Activated CD4-positive, alpha-beta T cell treated with anti-CD3 and anti-CD28 coated beads, Interleukin-2, amount 50 U/mL, for 24 hours (primary cell): ENCODE results near the gene INTS3.

ENCODE experiments used
- DNase-seq, 2 donors: peaks; one replicate each; pipeline ENCODE4 v3.0.0-alpha.2; 2020; ENCODE audit warnings: low read depth in 1 of 2, low spot score in 1 of 2

The INTS3 gene, protein sequence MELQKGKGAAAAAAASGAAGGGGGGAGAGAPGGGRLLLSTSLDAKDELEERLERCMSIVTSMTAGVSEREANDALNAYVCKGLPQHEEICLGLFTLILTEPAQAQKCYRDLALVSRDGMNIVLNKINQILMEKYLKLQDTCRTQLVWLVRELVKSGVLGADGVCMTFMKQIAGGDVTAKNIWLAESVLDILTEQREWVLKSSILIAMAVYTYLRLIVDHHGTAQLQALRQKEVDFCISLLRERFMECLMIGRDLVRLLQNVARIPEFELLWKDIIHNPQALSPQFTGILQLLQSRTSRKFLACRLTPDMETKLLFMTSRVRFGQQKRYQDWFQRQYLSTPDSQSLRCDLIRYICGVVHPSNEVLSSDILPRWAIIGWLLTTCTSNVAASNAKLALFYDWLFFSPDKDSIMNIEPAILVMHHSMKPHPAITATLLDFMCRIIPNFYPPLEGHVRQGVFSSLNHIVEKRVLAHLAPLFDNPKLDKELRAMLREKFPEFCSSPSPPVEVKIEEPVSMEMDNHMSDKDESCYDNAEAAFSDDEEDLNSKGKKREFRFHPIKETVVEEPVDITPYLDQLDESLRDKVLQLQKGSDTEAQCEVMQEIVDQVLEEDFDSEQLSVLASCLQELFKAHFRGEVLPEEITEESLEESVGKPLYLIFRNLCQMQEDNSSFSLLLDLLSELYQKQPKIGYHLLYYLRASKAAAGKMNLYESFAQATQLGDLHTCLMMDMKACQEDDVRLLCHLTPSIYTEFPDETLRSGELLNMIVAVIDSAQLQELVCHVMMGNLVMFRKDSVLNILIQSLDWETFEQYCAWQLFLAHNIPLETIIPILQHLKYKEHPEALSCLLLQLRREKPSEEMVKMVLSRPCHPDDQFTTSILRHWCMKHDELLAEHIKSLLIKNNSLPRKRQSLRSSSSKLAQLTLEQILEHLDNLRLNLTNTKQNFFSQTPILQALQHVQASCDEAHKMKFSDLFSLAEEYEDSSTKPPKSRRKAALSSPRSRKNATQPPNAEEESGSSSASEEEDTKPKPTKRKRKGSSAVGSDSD

DNA sequence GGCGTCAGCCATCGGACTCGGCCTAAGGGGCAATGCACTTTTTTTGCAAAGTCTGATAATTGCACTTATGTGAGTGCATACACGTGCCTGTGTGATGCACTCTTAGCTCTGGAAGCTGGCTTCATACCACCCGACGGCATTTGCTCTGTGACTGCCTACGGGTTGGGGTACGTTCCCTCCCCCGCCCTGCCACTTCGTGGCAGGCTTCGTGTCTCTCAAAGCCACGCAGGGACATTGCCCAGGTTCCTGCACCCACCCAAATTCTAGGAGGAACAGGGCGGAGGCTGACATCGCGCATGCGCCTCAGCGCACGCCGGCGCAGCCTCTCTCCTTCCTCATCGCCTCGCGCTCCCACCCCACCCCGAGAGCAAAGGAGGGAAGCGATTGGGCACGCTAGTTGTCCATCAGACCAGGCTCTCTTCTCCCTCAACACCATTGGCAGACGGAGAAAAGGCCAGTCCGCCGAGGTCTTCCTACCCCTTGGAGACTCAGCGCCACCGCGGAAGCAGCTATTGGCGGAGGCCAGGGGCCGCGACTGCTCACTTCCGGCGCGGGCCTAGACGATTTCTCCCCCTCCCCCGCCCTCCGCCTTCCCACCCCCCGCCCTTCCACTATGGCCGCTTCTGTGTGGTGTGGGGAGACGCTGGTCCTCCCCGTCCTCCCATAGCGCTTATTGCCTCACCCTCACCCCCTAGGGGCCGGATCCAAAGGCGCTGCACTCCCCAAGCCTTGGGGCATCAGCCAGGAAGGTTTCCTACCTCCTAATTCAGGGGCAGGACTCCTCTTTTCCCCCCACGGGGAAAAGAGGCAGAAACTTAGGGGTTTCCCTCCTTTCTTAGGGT, at the start of gene INTS3:
Gene INTS3 (plus strand): TSS at position 588 of the 842 bp plus-strand sequence. CDS start 585 bp downstream, outside the sequence.
- DNase-seq: peak; percentile 93 to 99

DNA sequence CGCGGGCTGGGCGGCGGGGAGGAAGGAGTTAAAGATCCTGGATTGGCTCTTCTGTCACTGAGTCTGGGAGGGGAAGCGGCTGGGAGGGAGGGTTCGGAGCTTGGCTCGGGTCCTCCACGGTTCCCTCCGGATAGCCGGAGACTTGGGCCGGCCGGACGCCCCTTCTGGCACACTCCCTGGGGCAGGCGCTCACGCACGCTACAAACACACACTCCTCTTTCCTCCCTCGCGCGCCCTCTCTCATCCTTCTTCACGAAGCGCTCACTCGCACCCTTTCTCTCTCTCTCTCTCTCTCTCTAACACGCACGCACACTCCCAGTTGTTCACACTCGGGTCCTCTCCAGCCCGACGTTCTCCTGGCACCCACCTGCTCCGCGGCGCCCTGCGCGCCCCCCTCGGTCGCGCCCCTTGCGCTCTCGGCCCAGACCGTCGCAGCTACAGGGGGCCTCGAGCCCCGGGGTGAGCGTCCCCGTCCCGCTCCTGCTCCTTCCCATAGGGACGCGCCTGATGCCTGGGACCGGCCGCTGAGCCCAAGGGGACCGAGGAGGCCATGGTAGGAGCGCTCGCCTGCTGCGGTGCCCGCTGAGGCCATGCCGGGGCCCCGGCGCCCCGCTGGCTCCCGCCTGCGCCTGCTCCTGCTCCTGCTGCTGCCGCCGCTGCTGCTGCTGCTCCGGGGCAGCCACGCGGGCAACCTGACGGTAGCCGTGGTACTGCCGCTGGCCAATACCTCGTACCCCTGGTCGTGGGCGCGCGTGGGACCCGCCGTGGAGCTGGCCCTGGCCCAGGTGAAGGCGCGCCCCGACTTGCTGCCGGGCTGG, 49.1 kb upstream of the INTS3 start, which contains the start of gene NPR1:
Gene NPR1 (plus strand): TSS at position 170 of the 818 bp plus-strand sequence. CDS start 421 bp downstream, at position 591.
- DNase-seq: no peak

DNA sequence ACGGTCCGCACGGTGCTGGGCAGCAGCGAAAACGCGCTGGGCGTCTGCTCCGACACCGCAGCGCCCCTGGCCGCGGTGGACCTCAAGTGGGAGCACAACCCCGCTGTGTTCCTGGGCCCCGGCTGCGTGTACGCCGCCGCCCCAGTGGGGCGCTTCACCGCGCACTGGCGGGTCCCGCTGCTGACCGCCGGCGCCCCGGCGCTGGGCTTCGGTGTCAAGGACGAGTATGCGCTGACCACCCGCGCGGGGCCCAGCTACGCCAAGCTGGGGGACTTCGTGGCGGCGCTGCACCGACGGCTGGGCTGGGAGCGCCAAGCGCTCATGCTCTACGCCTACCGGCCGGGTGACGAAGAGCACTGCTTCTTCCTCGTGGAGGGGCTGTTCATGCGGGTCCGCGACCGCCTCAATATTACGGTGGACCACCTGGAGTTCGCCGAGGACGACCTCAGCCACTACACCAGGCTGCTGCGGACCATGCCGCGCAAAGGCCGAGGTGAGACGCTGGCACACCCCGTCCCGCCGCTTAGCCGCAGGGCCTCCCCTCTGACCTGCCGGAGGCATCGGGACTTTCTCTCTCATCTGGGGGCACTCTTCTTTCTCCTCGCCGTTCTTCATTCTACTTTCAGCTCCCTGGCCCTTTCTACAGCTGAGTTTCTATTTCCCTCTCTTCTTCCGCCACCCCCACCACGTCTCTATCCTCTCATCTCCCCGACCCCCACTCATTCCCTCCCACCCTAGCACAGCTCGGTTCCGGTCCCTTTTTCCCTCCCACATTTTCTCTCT, 48.3 kb upstream of the INTS3 start:
- no peak for DNase-seq

DNA sequence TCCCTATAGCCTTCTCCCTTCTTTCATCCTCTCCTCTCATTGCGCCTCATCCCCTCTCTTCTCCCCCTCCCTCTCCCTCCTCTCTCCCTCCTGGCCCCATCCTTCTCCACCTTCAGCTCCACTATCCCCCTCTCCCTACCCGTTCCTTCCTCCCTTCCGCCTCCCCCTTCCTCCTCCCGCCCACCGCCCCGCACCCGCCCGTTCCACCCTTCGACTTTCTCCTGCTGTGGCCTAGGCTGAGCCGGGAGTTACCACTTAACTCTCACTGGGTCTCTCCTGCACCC, 47.8 kb upstream of the INTS3 start:
- DNase-seq: no peak

DNA sequence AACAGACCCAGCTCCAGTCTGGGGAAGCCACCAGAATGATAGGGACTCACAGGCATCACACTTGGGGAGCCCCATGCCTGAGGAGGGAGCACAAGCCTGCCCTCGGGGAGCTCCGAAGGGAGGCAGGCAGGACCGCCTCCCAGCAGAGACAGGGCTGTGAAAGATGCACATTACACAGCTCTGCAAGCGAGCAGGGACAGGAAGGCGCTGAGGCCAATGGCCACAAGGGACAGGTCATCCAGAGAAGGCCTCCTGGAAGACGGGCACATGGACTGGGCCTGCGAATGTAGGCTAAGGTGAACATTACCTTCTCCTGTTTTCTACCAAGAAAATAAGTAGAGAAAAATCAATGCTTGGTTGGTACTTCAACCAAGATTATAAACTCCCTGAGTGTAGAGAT, 45.1 kb upstream of the INTS3 start:
- DNase-seq: no peak

DNA sequence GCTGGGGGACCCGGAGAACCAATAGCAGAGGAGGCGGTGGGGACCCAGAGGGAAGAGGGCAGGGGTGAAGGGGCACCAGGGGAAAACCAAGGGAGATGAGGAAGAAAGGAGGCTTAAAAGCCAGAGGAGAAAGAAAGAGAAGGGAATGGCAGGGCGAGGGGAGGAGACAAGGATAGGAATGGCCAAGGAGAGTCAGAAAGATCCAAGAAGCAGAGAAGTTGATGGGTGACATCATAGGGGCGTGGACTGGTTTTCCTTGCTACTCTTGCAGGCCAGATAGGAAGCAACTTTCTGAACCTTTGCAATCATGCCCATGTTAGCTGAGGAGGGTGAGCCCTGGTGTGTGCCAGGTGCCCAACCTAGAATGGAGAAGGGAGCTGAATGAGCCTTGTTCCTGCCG, 44.0 kb upstream of the INTS3 start:
- DNase-seq: no peak

DNA sequence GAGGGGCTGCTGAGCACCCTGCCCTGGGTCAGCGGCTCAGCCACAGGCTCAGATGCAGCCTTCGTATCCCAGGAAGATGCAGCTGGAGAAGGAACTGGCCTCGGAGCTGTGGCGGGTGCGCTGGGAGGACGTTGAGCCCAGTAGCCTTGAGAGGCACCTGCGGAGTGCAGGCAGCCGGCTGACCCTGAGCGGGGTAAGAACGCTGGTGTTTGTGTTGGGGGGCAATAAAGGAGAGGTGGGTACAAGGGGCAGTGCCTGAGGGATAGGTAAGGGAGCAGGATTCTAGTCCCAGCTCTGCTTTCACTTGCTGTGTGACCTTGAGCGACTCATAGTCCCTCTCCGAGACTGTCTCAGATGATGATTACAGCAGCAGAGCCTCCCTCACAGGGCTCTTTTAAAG, 43.0 kb upstream of the INTS3 start:
- no peak for DNase-seq

DNA sequence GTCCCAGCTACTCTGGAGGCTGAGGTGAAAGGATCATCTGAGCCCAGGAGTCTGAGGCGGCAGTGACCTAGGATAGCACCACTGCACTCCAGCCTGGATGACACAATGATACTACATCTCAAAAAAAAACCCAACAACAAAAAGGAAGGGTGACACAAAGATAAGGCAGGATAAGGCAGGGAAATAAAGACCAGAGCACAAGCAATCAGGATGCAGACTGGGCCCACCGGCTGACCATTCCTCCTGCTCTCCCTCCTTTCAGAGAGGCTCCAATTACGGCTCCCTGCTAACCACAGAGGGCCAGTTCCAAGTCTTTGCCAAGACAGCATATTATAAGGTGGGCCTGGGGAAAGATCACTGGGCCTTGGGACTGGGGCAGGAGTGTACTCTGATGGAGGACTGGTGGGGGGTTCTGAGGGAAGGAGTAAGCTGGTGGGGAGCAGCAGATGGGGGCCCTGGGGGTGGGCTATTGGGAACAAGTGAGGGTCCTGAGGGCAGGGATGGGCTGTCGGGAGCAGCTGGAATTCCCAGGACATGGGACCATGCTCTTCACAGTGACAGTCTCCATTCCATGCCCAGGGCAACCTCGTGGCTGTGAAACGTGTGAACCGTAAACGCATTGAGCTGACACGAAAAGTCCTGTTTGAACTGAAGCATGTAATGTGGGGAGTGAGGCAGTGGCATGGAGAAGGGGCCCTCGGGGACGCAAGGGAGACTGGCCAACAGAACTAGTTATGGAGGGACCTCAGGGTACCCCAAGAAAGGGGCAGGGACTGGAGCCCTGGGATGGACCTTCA, 42.1 kb upstream of the INTS3 start:
- DNase-seq: no peak

DNA sequence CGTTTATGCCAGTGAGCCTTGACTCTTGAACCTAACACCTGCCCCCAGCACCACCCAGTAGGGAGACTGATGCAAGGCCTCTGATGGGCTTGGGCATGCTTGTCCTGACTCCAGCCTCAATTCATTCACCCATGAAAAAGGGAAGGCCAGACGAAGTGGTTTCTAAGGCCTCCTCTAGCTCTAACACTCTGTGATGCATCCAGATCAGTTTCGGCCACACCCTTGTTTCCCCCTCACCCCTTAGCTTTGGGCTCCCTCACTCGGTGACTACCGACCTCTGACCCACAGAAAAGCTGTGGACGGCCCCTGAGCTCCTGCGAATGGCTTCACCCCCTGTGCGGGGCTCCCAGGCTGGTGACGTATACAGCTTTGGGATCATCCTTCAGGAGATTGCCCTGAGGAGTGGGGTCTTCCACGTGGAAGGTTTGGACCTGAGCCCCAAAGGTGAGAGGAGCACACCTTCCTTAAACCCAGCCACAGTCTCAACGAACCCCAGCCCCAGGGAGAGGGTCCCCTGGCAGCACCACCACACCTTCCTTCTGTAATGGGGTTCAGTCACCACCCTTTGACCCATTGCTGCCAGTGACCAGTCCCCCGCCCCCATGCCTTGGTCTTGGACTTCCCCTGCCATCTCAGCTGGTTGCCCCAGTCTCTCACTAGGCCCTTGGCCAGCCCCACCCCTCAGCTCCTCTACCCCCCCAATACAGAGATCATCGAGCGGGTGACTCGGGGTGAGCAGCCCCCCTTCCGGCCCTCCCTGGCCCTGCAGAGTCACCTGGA, 40.3 kb upstream of the INTS3 start:
- DNase-seq: no peak

DNA sequence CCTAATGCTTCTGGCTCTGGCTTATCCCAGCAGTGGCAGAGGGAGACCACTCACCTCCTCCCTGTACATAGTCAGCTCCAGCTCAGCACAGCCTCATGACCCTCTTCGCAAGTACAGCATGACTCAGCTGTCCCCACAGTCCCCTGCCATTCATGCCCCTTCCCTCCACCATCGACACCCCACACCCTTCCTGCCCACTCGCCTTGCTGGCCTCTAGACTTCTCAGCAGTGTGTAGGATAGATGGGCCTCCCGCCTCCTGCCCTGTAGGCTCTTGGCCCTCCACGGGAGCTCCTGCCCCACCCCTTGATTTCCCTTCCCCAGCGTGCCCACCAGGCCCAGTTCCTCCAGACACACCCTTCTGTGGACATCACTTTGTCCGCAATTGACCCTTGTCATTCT, 39.6 kb upstream of the INTS3 start:
- no peak for DNase-seq

DNA sequence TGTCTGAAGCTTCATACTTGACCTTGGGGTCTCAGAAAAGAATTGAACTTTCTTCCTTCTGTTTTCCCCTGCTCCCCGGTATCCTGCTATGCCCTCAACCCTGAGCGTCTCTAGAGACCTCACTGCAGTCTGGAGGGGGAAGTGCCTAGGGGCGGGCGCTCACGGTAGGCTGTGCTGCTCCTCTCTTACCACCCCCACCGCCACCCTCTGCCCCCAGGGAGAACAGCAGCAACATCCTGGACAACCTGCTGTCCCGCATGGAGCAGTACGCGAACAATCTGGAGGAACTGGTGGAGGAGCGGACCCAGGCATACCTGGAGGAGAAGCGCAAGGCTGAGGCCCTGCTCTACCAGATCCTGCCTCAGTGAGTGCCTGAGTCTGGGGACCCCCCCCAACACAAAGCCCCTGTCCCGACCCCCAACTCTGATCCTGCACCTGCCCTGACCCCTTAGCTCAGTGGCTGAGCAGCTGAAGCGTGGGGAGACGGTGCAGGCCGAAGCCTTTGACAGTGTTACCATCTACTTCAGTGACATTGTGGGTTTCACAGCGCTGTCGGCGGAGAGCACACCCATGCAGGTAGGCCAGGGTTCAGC, 39.0 kb upstream of the INTS3 start:
- DNase-seq: no peak

DNA sequence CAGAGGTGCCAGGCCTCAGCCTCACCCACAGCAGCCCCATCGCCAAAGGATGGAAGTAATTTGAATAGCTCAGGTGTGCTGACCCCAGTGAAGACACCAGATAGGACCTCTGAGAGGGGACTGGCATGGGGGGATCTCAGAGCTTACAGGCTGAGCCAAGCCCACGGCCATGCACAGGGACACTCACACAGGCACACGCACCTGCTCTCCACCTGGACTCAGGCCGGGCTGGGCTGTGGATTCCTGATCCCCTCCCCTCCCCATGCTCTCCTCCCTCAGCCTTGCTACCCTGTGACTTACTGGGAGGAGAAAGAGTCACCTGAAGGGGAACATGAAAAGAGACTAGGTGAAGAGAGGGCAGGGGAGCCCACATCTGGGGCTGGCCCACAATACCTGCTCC, 34.4 kb upstream of the INTS3 start:
- DNase-seq: no peak

DNA sequence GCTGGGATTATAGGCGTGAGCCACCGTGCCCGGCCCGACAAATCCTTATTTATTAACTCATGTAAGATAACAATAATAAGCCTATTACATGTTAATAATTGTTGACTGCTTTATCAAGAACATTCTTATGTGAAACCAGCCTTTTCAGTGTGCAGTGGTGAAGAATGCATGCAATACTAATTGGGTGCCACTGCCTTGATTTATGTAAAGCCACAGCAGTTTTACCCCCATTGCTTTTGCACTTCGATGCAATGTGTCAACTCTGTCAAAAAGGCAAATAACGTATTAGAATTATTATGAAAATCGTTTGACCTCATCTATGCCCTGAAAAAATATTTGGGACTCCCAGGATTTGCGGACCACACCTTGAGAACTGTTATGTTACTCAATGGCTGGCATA, 31.1 kb upstream of the INTS3 start:
- DNase-seq: no peak

DNA sequence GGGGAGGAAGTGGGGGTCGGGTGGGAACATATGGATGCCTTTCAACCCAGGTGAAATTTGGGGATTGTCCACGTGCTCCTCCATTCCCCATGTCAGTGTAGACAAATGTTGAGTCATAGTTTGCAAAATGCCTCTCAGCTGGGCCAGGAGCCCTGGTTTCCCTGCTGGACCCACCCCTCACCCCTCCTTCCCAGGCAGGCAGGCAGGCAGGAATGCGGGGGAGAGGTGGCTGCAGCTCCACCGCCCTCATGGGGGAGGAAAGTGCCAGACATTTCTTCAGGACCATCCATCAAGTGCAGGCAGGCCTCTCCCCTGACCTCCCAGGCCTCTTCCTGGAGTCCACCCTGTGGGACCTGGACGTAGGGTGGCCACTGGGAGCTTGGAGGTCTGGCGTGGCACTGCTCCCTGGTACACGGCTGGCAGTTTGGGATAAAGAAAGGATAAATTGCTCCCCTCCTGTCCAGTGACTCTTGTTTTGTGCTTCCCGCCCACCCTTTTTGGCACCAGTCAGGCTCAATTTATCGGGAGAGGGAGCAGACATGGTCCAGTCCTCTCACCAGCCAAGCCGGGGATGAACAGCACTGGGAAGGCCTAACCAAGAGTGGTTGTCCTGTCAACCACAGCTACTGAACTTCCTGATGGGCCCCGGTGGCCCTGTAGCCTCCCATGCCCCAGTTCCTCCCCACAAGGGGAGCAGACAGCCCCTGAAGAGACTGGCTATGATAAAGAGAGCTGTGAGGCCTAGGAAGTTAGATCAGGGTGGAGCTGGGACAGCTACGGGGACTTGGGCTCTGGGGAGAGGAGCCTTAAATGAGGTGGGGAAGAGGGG, 30.4 kb upstream of the INTS3 start:
- DNase-seq: no peak

DNA sequence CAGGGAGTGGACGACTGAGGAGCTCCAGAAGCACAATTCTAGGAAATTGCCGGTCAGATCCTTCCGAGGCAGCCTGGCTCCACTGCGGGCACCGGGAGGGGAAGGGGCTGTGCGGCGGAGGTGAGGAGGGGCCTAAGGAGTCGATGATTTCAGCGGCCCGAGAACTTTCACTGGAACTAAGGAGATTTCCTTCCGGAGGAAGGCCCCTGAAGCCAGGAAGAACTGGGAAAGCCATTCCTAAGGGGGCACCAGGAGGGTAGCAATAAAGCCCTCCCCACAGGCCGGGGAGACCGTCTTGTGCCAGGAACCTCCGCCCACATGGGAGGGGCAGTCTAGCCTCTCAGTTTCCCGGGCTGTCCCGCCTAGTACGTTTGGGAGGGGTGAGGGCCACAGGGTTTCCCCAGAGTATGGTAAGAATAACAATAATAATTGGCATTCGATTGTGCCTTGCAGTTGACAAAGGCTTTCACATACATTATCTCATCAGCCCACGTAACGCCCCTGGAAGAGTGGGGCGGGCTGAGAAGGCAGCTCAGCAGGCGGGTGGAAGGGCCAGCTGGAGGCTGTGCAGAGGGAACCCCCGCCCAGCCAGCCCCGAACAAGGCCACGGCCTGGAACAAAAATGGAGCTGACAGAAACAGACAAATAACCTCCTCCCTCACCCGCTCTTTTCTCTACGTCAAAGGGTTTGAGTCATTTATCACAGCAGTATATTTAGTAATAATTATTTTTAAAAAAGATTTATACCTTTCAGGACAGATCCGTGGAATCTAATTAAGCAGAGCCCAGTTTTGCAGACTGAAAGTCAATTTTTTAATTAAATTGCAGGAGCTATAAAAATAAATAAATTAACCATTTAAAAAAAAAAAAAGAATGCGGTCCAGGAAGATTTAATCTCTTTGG, 29.6 kb upstream of the INTS3 start:
- DNase-seq: no peak
